Endothelial cell of umbilical vein (primary cell): ENCODE measurements around the gene PGAM1. TPM values are rescaled to one million over a fixed set of nuclear protein-coding genes. Genes with fewer than 3 reads are reported as not detected.

Source experiments
- BruUV-seq: library from RNA; stranded (reverse); fragments of 400-500 nt; replicated peaks from 2 replicates; lab custom pipeline; 2021; lab: Mats Ljungman, UMichigan
- CTCF ChIA-PET: fragments of 300-600, 350-600 bp; sonication (Branson Sonifier 250); formaldehyde crosslinking; loops from one replicate; lab custom pipeline; 2021; ENCODE audit warnings: antibody characterized with exemption, inconsistent platforms; lab: Charles Lee
- POLR2A ChIA-PET: fragments of 300-600, 350-600 bp; sonication (Branson Sonifier 250); formaldehyde crosslinking; loops from one replicate; lab custom pipeline; 2021; ENCODE audit warnings: antibody characterized with exemption, inconsistent platforms; lab: Charles Lee
- DNase-seq: peaks from one replicate; pipeline ENCODE4 v3.0.0-alpha.2; 2011; ENCODE audit warnings: low read depth, low spot score
- FAIRE-seq: peaks from 2 replicates; lab custom pipeline; 2011; peaks lifted over from hg19 to GRCh38; lab: Jason Lieb, UNC
- H2AFZ ChIP-seq: 2 replicates; pipeline ENCODE4 v1.6.0; 2012; ENCODE audit warnings: low read depth, low read length, control low read depth, inconsistent platforms
- H3K27ac ChIP-seq: 2 replicates; pipeline ENCODE4 v1.5.1; 2011; ENCODE audit warnings: low read depth, mild to moderate bottlenecking, control low read depth, low read length, moderate library complexity; ENCODE audit not compliant: insufficient read depth
- H3K27me3 ChIP-seq, 2 experiments: 2 replicates each; pipeline versions ENCODE4 v1.6.0 to v1.6.1; 2011; ENCODE audit warnings: low read length in 2 of 2, mixed read lengths in 1 of 2; ENCODE audit not compliant: control insufficient read depth in 2 of 2, insufficient read depth in 2 of 2
- H3K36me3 ChIP-seq, 2 experiments: 2 replicates in 1 of 2; 3 replicates in 1 of 2; pipeline ENCODE4 v1.5.1; 2011; ENCODE audit warnings: low read length in 2 of 2, mild to moderate bottlenecking in 1 of 2, moderate library complexity in 1 of 2; ENCODE audit not compliant: control insufficient read depth in 2 of 2, insufficient read depth in 2 of 2; ENCODE audit errors: extremely low read depth in 1 of 2
- H3K4me1 ChIP-seq: 3 replicates; pipeline ENCODE4 v1.5.1; 2011; ENCODE audit warnings: mild to moderate bottlenecking, low read length; ENCODE audit not compliant: control insufficient read depth, insufficient read depth; ENCODE audit errors: extremely low read depth
- H3K4me2 ChIP-seq: 2 replicates; pipeline ENCODE4 v1.6.1; 2011; ENCODE audit warnings: low read length, control low read depth, mixed read lengths; ENCODE audit not compliant: insufficient read depth
- H3K4me3 ChIP-seq, 3 experiments: fragments of 200-600 bp in 1 of 3; sonication (generic), shearing (Covaris generic) in 1 of 3; replicated peaks in 1 of 3; 2 replicates each; pipeline ENCODE4 v1.5.1; 2011 to 2016; ENCODE audit warnings: control low read depth in 3 of 3, low read length in 3 of 3, mild to moderate bottlenecking in 2 of 3, inconsistent platforms in 1 of 3, low read depth in 1 of 3, moderate library complexity in 1 of 3; ENCODE audit not compliant: insufficient read depth in 1 of 3
- H3K79me2 ChIP-seq: 2 replicates; pipeline ENCODE4 v1.6.0; 2012; ENCODE audit warnings: low read length, inconsistent platforms; ENCODE audit not compliant: control insufficient read depth, insufficient read depth
- H3K9ac ChIP-seq: replicated peaks from 2 replicates; pipeline ENCODE3; 2011; ENCODE audit warnings: low read length, control low read depth; ENCODE audit not compliant: insufficient read depth; ENCODE audit errors: extremely low read depth
- H3K9me1 ChIP-seq: replicated peaks from 3 replicates; pipeline ENCODE4 v1.6.0; 2011; ENCODE audit warnings: mild to moderate bottlenecking, low read length; ENCODE audit not compliant: control insufficient read depth, insufficient read depth; ENCODE audit errors: extremely low read depth
- H3K9me3 ChIP-seq: replicated peaks from 2 replicates; pipeline ENCODE4 v1.5.1; 2012; ENCODE audit warnings: low read length, inconsistent platforms; ENCODE audit not compliant: control insufficient read depth, insufficient read depth
- H4K20me1 ChIP-seq: replicated peaks from 2 replicates; pipeline ENCODE3; 2011; ENCODE audit warnings: mild to moderate bottlenecking, low read length; ENCODE audit not compliant: control insufficient read depth, insufficient read depth; ENCODE audit errors: extremely low read depth
- CTCF ChIP-seq, 2 donors: IDR thresholded peaks; 1 replicate in 1 of 2; 2 replicates in 1 of 2; pipeline ENCODE4 v1.5.1; 2011; ENCODE audit warnings: low read length in 2 of 2, mild to moderate bottlenecking in 2 of 2, moderate library complexity in 2 of 2, control low read depth in 1 of 2, inconsistent platforms in 1 of 2, low read depth in 1 of 2; ENCODE audit not compliant: insufficient read depth in 1 of 2; ENCODE audit errors: extremely low read depth in 1 of 2
- EZH2 ChIP-seq: IDR thresholded peaks from 2 replicates; pipeline ENCODE4 v1.6.1; 2012; ENCODE audit warnings: borderline replicate concordance, low read depth, mild to moderate bottlenecking, moderate library complexity, low read length, inconsistent platforms; ENCODE audit not compliant: severe bottlenecking
- FOS ChIP-seq: IDR thresholded peaks from 2 replicates; pipeline ENCODE4 v1.6.1; 2011; ENCODE audit warnings: mild to moderate bottlenecking, low read length, moderate library complexity, borderline replicate concordance; ENCODE audit not compliant: insufficient read depth
- GATA2 ChIP-seq: IDR thresholded peaks from 2 replicates; pipeline ENCODE4 v1.7.0; 2011; ENCODE audit warnings: low read depth, mild to moderate bottlenecking, moderate library complexity, mixed read lengths, low read length; ENCODE audit not compliant: insufficient read length, insufficient read depth
- JUN ChIP-seq: IDR thresholded peaks from 2 replicates; pipeline ENCODE4 v1.6.1; 2011; ENCODE audit warnings: borderline replicate concordance, low read depth; ENCODE audit not compliant: insufficient read length, insufficient read depth
- MAX ChIP-seq: IDR thresholded peaks from 2 replicates; pipeline ENCODE4 v1.6.1; 2011; ENCODE audit not compliant: insufficient read depth, insufficient read length
- MYC ChIP-seq: IDR thresholded peaks from one replicate; pipeline ENCODE4 v1.6.1; 2011; ENCODE audit warnings: mild to moderate bottlenecking, low read depth, low read length
- POLR2A ChIP-seq: IDR thresholded peaks from 2 replicates; pipeline ENCODE4 v1.6.1; 2012; ENCODE audit warnings: low read depth, mild to moderate bottlenecking, control low read depth, low read length
- POLR2AphosphoS5 ChIP-seq: IDR thresholded peaks from 2 replicates; pipeline ENCODE4 v1.6.1; 2012; ENCODE audit warnings: low read depth, mild to moderate bottlenecking, control low read depth, low read length, moderate library complexity; ENCODE audit not compliant: insufficient read depth
- dilution Hi-C: fragments of 300-500 bp; cut with MboI; formaldehyde crosslinking; loops from one replicate; pipeline ENCODE4 v1.15.0; 2019; ENCODE audit warnings: low sequenced_read_pairs; ENCODE audit not compliant: extremely low pct_ligation_motif_present
- intact Hi-C: fragments of 100-400 bp; cut with micrococcal nuclease; formaldehyde crosslinking; loops from one replicate; pipeline ENCODE4 v1.10.0; 2022
- polyA plus RNA-seq, 4 experiments: library from polyadenylated mRNA; depleted of rRNA in 3 of 4; stranded (reverse) in 3 of 4; unstranded in 1 of 4; fragments of >200 nt; gene quantifications; 2 replicates each; pipeline versions ENCODE4 v1.2.1 to v1.2.3, GENCODE V29; 2011 to 2012; ENCODE audit warnings: missing spikeins in 1 of 4
- total RNA-seq: library from RNA; stranded (reverse); gene quantifications from 2 replicates; pipeline ENCODE4 v1.2.3, GENCODE V29; 2021

Gene PGAM1
- total and polyA plus RNA-seq, 2 donors (not counting 3 experiments of a cell fraction or from before 2014, with no cell fraction given): 375 TPM

- no TSS peak for BruUV-seq
- Histone ChIP-seq H3K27ac (no peak overlapping the region), H3K36me3 (no peaks in the 10 kb centered on the region), H2AFZ (no peak overlapping the region), H3K9me3 (no peaks in the 10 kb centered on the region), H4K20me1 (no peaks in the 10 kb centered on the region), H3K27me3 (no peaks in the 10 kb centered on the region), H3K4me2 (no peak overlapping the region), H3K9ac (no peak overlapping the region), H3K9me1 (no peaks in the 10 kb centered on the region), H3K4me3 (no peak overlapping the region), H3K4me1 (peaks cover 10% of the 10 kb centered on the region), H3K79me2 (peaks cover 4% of the 10 kb centered on the region)
- ChIA-PET CTCF (no interaction called here), POLR2A (no interaction called here)
- no peak for FAIRE-seq
- TF ChIP-seq JUN (no peak), MYC (no peak), MAX (no peak), CTCF (IDR thresholded peaks at IDR 0.05; ENCODE audit: extremely low read depth in 1 of 2, insufficient read depth in 1 of 2, low read depth in 1 of 2, low read length in 2 of 2) (no peak), FOS (no peak), POLR2AphosphoS5 (no peak), POLR2A (no peak), GATA2 (no peak), EZH2 (no peak)
- intact Hi-C loops (no loop called here), dilution Hi-C loops (no loop called here)
- DNase-seq: no peak
Observed at GRCh38 chr10:97404044-97404443, 21.9 kb upstream of the PGAM1 start.
